A673 (cell line): ENCODE measurements around the gene CATSPERB. TPM values are rescaled to one million over a fixed set of nuclear protein-coding genes. Genes with fewer than 3 reads are reported as not detected.

Source experiments
- BruUV-seq: library from RNA; stranded (reverse); fragments of 400-500 nt; replicated peaks from 2 replicates; lab custom pipeline; 2021; lab: Mats Ljungman, UMichigan
- CTCF ChIA-PET: fragments of 300-600 bp; sonication (Branson Sonifier 250); formaldehyde crosslinking; loops from one replicate; lab custom pipeline; 2022; ENCODE audit warnings: antibody characterized with exemption; lab: Charles Lee
- POLR2A ChIA-PET: fragments of 300-600 bp; sonication (Branson Sonifier 250); formaldehyde crosslinking; loops from one replicate; lab custom pipeline; 2022; ENCODE audit warnings: antibody characterized with exemption; ENCODE audit not compliant: low non-redundant PET; lab: Charles Lee
- DNase-seq: peaks from one replicate; pipeline ENCODE4 v3.0.0-alpha.2; 2015; ENCODE audit warnings: low spot score
- H3K27ac ChIP-seq: fragments of 200-600 bp; sonication (generic); 2 replicates; pipeline ENCODE4 v1.5.1; 2016; ENCODE audit warnings: mixed run types, low read depth, mild to moderate bottlenecking, mixed read lengths, antibody characterized with exemption, low read length; ENCODE audit not compliant: poor library complexity, severe bottlenecking
- H3K27me3 ChIP-seq: fragments of 200-600 bp; sonication (generic); replicated peaks from 2 replicates; pipeline ENCODE4 v1.6.1; 2017; ENCODE audit warnings: mixed run types, low read depth, mild to moderate bottlenecking, mixed read lengths, antibody characterized with exemption, low read length; ENCODE audit not compliant: insufficient read depth, poor library complexity
- H3K36me3 ChIP-seq: fragments of 200-600 bp; sonication (generic); 2 replicates; pipeline ENCODE4 v1.6.1; 2016; ENCODE audit warnings: mixed run types, mild to moderate bottlenecking, mixed read lengths, antibody characterized with exemption, low read length; ENCODE audit not compliant: insufficient read depth, poor library complexity, severe bottlenecking
- H3K4me1 ChIP-seq: fragments of 200-600 bp; sonication (generic); 2 replicates; pipeline ENCODE4 v1.6.1; 2017; ENCODE audit warnings: mixed run types, mild to moderate bottlenecking, mixed read lengths, antibody characterized with exemption, low read length; ENCODE audit not compliant: insufficient read depth, poor library complexity, severe bottlenecking
- H3K4me3 ChIP-seq: fragments of 200-600 bp; sonication (generic); 2 replicates; pipeline ENCODE4 v1.5.1; 2016; ENCODE audit warnings: low read depth, mixed run types, mild to moderate bottlenecking, mixed read lengths, low read length; ENCODE audit not compliant: poor library complexity, severe bottlenecking
- H3K9me3 ChIP-seq: fragments of 200-600 bp; sonication (generic); 2 replicates; pipeline ENCODE4 v1.6.1; 2016; ENCODE audit warnings: mixed run types, low read depth, mild to moderate bottlenecking, mixed read lengths, antibody characterized with exemption, low read length; ENCODE audit not compliant: poor library complexity, severe bottlenecking
- CTCF ChIP-seq: fragments of 300-800, 200-600 bp; sonication (generic); conservative IDR thresholded peaks from 2 replicates; pipeline ENCODE4 v1.5.1; 2017; ENCODE audit warnings: low read depth, mild to moderate bottlenecking, antibody characterized with exemption, low read length, moderate library complexity, mixed read lengths
- EZH2 ChIP-seq: fragments of 200-600 bp; sonication (generic); IDR thresholded peaks from 2 replicates; pipeline ENCODE4 v1.6.1; 2017; ENCODE audit warnings: borderline replicate concordance, low read depth, mild to moderate bottlenecking, mixed read lengths, antibody characterized with exemption, low read length; ENCODE audit not compliant: poor library complexity, severe bottlenecking
- intact Hi-C: fragments of 100-400 bp; cut with micrococcal nuclease; formaldehyde crosslinking; loops from one replicate; pipeline ENCODE4 v1.10.0; 2022; ENCODE audit not compliant: unreplicated experiment
- total RNA-seq: library from RNA; stranded (reverse); gene quantifications from 2 replicates; pipeline ENCODE4 v1.2.3, GENCODE V29; 2021

Gene CATSPERB
- total RNA-seq, 1 experiment from 2014 or later = not detected

DNA sequence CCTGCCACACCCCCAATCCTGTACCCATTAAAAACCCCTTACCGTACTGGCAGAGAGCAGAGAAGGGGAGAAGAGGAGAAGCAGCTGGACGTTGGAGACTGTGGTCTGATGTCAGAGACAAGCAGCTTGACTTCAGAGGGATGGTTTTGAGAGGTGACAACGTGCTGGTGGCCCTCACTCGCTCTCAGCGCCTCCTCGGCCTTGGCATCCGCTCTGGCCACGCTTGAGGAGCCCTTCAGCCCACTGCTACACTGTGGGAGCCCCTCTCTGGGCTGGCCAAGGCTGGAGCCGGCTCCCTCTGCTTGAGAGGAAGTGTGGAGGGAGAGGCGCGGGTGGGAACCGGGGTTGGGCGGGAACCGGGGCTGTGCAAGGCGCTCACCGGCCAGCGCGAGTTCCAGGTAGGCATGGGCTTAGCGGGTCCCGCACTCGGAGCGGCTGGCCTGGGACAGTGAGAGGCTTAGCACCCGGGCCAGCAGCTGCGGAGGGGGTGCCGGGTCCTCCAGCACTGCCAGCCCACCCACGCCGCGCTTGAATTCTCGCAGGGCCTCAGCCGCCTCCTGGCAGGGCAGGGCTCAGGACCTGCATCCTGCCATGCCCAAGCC is 154.2 kb downstream of the CATSPERB start:
- TF ChIP-seq CTCF = no peak
- TF ChIP-seq EZH2 = no peak
- POLR2A ChIA-PET = no interaction called here
- CTCF ChIA-PET = no interaction called here
- intact Hi-C loops = no loop called here
- BruUV-seq = no TSS peak
- Histone ChIP-seq H3K27me3 (no peaks in the 10 kb centered on the region), H3K4me3 (no peak overlapping the region), H3K9me3 (peaks cover 4% of the 10 kb centered on the region), H3K4me1 (no peaks in the 10 kb centered on the region), H3K36me3 (no peaks in the 10 kb centered on the region), H3K27ac (no peak overlapping the region)
- DNase-seq = no peak

- POLR2A ChIA-PET = no interaction called here
- CTCF ChIA-PET = interaction anchor here (1.3 kb wide), 1 partner anchor 336 kb away, joined by 9 read pairs; no protein-coding TSS in a partner anchor
- H3K27me3 ChIP-seq = no peaks in the 10 kb centered on the region
Observed at GRCh38 chr14:91575469-91576208, 156.2 kb downstream of the CATSPERB start.

More at GRCh38 chr14:91575469-91576208, 156.2 kb downstream of the CATSPERB start:
- no peaks in the 10 kb centered on the region for H3K4me1 ChIP-seq
- intact Hi-C loops = no loop called here
- H3K36me3 ChIP-seq = no peaks in the 10 kb centered on the region
- H3K9me3 ChIP-seq = peaks cover 4% of the 10 kb centered on the region
- BruUV-seq = no TSS peak
- TF ChIP-seq EZH2 = no peak
- no peak for TF ChIP-seq CTCF
- peak; percentile 52 for DNase-seq
- H3K4me3 ChIP-seq = no peak overlapping the region
- H3K27ac ChIP-seq = no peak overlapping the region
